Activated CD4-positive, CD25-positive, alpha-beta regulatory T cell (primary cell): Measurements from ENCODE around the gene CDYL.
"Not testable (repeated sequence)": the region's sequence is repeated elsewhere in the genome, so short reads cannot be mapped to it uniquely, and the experiment has no call there.

Source experiments
- DNase-seq, 4 experiments: peaks; one replicate each; lab custom pipeline; 2025; lab: John Stamatoyannopoulos, UW

CDYL gene

DNA sequence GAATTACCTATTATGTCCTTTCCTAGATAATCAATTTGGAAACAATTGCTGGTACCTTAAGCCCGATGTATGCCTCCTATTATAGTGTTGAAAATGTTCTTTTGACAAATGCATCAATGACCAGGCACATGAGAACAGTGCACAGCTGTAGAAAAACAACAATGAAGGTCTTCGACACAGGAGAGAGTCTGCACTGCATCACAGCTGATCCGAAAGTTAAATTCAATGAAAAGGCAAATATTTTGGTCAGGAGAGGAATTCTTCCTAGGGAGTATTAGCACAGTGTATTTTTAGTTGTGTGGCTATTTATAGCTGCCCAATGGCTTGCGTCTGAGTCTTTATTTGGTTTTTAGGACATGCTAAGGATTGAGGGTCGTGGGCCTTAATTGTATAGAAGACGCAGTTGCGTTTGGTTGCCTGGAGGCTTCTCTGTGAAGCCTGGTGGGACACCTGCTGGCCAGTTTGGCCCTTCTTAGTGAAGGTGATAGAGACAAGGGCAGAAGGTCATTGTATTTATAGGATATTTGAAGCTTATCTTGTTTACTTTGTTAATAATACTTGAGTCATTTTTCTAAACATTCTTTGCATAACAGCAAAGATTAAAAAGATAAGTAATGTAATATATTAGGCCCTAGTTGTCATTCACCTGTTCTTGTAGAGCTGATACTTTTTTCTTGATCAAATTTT, 72.3 kb downstream of the CDYL start:
- no peak for DNase-seq

DNA sequence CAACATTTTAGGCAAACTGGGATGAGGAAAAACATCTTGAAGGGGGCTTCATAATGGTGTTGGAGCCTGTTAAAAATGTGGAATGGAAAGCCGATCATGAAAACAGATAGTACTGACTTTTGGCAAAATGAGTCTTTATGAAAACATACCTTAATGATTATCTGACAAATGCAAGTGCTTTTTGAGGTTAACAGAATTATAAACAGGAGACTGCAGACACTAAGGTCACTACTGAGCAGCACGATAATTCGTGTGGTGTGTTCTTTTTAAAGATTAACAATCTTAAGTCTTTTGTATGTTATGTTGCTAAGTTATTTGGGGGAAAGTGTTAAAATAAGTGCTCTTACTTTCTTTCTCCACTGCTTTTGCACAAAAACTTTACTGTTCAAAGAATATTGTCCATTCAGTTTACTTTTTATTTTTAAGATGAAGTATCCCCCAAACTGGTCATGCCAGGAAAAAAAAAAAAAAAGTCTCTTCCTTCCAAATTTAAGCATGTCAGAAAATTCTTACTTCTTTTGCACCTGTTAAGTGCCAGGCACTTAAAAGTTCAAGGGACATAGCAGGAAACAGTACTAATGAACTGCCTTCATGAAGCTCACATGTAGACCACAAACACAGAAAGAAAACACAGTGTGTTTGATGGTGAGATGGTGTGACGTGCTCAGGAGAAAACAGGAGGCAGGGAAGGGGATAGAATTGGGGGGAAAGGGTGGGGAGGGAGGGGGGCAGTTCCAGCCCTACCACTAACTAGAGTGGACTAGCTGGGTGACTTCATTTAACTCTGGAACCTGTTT, 73.2 kb downstream of the CDYL start:
- no peak for DNase-seq

DNA sequence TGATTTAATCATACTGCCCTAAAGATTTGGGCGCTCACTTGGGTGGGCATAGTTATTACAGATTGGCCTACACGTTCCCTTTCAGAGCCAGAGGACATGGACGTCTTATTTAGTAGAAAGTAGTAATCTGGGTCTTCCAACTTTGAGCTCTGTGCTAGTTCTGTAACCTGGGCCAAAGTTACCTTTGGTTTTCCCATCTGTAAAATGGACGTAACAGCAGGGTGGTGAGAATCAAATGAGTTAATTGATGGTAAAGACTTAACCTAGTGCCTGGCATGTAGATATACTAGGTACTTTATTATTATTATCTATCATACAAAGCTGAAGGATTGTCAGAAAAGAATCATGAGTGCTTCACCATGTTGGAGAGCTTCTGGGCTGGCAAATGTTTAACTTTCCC, 74.8 kb downstream of the CDYL start:
- no peak for DNase-seq

DNA sequence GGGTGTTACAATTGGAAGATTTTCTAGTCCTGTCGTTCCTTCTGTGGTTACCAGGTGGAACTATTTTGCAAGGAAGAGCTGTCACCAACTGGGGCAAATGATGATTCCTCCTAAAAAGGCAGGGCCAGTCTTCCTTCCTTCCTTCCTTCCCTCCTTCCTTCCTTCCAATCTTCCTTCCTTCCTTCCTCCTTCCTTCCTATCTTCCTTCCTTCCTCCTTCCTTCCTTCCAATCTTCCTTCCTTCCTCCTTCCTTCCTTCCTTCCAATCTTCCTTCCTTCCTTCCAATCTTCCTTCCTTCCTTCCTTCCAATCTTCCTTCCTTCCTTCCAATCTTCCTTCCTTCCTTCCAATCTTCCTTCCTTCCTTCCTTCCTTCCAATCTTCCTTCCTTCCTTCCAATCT, 76.0 kb downstream of the CDYL start:
- not testable (repeated sequence) for DNase-seq

DNA sequence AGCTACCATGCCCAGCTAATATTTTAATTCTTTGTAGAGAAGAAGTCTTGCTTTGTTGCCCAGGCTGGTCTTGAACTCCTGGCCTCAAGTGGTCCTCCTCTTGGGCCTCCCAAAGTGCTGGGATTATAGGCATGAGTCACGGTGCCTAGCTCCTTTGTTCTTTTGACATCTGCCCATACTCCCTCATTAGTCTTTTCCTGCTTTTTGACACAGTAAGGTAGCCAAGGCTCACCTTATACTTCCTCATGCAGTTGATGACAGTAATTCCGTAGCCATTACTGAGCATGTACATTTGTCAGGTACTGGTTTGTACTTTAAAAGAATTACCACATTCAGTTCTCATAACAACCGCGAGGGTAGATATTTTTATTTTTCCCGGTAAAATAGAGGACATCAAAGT, 76.7 kb downstream of the CDYL start:
- no peak for DNase-seq

DNA sequence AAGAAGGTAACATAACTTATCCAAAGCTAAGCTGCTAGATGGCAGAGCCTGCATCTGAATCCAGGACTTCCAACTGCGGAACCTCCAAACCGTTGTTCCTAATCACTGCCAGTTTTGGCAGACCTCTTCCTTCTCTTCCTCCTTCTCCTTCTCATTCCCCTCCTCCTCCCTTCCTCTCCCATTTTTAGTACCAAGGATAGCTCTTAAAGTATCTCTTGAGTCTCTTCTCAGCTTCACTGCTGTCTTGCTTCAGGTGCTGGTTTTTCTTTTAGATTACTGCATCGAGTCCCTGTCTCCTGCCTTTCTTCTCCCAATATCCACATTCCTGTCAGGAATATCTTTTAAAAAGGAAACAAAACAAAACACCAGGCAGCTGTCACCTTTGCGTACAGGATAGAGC, 77.1 kb downstream of the CDYL start:
- no peak for DNase-seq

DNA sequence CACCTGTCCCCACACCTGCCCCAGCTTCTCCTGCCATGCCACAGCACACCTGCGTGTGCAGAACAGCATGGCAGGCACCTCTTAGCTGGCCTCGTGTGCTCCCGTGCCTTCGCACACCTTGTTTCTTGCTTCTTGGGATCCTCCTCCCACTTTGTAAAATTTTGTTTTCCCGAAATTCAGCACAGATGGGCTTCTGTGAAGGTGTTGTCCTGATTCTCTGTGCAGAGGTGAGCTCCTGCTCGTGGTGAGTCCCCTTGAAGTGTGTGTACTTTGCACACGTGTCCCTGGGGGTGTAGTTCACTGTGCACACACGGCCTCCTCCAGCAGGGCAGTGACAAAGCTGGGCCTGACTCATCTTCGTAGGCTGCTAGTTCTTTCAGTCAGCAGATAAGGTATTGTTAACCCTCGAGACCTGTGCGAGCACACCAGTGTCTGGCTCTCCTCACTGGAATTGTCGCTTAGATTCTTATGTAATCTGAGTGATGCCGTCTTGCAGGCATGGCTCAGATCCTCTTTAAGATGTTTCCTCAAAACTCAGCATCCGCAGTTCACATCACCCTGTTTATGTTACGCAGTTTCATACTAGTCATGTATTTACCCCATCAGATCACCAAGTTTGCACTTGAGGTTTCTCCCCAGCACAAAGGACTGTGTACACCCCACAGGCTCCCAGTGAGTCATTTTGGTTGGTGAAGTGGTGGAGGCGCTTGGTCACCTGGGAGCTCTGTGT, 77.7 kb downstream of the CDYL start:
- no peak for DNase-seq

DNA sequence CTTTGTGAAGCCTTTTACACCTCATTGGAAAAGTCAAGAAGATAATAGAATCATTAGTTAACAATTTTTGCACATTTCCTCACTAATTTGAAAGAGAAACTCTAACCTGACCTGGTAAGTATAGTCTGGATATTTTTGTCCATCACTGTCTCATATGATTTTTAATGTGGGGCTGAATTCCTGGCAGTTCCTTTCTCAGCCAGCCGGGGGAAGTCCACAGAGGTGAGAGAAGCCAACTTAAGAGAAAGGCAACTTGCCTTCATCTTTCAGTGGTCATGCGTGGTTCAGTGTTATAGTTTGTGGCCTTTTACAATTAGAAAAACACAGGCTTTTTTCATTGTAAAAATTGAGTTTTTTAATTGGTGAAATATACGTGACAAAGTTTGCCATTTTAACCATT, 80.6 kb downstream of the CDYL start:
- no peak for DNase-seq

DNA sequence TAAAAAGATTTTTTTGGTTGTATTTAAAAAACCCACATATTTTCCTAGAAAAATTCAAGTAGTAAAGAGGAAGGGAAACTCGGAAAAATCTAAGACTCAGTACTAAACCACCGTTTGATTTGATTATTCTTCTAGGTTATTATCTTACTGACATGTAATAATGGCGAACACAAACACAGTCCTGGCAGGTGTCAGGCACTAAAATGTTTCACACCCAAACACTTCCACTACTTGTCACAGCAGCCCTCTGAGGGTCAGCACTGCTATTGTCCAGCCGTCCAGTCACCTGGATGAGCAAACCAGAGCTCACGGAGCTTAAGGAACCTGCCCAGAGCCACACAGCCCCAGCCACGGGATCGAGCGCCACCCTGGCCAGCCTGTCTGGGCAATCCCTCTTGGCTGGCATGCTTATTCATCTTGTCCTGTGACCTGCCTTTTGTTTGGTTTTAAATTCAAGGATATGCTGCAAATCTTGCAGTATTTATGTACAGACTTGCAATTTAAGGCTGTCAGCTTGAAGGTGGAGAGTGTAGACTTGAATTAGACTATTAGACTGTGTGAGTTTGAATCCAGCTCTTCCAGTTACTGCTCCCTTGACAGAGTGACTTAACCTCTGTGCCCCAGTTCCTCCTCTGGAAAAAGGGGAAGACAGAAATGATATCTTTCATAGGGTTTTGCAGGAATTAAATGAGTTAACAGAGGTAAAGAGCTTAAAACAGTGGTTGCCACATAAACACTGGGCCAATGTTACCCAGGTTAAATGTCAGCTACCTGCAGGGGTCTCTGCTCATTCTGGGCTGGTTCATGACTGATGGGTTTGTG, 82.2 kb downstream of the CDYL start:
- DNase-seq: no peak

DNA sequence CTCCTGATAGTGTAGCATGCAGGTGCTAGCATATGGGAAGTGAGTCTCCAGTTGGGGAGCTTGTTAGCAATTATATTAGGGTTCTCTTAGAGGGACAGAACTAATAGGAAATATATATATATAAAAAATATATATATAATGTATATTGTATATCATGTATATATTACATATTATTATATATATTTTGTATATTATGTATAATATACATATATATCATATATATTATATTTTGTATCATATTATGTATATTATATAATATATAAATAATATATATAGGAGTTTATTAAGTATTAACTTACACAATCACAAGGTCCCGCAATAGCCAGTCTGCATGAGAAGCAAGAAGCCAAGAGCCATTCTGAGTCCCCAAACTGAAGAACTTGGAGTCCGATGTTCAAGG, 84.2 kb downstream of the CDYL start:
- no peak for DNase-seq

DNA sequence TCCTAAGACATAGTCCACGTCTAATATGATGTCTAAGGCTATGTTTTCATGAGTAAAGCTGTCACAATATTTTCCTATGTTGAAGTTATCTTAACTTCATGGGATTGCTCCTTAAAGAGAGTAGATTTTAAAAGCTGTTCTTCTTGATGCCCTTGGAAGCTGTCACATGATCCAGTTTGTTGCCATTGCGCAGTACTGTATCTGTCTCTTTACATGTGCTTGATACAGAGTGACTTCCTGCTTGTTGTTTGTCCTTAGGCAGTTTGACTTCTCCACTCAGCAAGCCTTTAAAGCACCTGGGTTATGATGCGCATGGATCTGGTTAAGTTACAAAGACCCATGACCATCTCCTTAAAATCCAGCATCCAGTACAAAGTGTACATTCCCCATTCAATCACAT, 85.4 kb downstream of the CDYL start:
- DNase-seq: no peak

DNA sequence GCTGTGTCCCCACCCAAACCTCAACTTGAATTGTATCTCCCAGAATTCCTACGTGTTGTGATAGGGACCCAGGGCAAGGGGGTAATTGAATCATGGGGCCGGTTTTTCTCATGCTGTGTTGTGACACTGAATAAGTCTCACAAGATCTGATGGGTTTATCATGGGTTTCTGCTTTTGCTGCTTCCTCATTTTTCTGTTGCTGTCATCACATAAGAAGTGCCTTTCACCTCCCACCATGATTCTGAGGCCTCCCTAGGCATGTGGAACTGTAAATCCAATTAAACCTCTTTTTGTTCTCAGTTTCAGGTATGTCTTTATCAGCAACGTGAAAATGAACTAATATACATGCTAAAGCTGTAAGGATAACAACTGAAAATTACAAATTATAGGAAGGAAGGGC, 88.3 kb downstream of the CDYL start:
- no peak for DNase-seq

DNA sequence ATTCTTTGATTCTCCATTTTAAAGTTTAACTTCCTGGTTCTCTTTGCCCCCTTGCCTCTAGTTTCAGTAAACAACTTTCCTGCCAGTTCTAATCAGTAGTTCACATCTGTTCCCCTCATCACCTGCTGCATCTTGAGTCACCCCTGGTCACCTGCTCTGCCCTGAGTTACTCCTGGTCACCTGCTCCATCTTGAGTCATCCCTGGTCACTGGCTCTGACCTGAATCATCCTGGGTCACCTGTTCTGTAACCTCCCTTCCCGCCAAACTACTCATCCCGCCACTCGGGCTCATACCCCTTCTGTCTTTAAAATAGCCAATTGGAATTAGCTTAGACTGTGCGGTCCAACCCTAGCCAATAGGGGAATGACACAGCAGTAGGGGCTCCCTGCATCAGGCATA, 88.8 kb downstream of the CDYL start:
- DNase-seq: not testable (repeated sequence)

DNA sequence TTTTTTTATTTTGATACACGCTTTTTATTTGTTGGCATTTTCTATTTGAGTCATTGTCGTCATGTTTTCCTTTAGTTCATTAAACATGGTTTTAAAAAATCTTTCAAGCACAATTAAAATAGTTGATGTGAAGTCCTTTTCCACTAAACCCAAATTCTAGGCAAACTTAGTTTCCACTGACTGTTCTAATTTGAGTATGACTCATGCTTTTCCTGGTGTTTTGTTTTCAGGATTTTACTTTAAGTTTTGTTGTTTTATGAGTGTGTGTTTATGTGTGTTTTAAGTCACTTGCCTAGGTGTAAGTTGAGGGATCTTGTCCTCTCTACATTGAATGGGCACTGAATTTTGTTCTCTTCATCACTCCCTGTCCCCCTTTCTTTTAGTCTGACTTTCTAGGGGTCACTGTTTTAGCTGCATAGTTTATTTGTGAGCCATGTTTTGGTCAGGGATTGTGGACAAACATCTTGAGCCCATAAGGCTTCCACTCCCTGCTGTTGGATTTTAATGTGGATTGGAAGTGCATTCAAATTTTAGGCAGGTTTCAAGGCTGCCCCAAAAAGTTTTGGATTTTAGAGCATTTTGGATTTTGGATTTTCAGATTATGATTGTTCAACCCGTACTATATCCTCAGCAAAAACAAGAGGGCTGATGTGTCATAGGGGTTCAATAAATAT, 94.8 kb downstream of the CDYL start:
- DNase-seq: no peak

DNA sequence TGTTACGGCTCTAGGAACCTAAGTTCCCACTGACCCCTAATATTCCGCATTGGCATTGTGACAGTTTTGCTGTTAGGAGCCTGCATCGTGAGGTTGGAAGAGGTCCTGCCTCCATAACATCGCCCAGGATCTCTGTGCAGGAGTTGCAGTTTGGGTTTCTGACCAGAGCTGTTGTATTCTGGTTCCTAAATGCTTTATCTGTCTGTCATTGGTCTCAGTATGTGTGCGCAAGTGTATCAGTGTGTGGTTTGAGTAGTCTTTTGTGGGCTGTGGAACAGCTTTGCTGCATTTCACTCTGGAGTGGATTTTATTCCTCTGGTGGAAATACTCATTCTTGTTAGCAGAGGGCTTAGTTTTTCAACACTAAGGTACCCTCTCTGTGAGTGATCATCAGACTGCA, 95.6 kb downstream of the CDYL start:
- DNase-seq: no peak

DNA sequence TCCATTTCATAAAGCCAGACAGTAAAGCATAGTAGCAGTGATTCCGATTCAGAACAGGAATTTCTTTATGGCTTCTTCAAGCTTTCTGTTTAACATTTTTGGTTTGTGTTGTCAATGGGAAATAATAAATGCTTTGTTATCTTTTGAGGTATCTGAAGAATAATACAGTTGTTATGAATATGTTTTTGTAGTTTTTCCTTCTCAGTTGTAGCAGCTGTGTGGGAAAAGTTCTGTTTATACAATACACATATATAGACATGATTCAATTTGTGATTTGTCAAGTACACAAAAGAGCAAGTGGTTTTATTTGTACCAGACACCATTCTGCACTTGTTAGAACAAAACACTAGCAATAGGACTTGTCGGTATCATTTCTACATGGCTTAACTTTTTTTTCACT, 96.6 kb downstream of the CDYL start:
- DNase-seq: no peak

DNA sequence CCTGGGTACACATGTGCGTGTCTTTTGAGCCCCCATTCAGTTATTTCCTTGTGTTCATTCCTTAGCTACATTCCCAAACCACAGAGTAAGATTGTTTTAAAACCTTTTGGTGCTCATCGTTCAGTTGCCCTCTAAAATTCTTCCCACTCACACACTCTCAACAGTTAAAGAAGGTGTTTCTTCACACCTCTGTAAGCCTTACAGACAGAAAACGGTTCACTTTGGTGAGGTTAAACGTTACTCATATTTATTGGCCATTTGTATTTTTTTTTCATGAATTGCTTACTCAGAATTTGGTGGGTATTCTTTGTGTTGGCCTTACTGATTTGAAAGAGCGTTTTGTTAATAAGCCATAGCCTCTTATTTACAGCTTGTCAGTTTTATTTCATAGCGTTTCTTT, 97.7 kb downstream of the CDYL start:
- no peak for DNase-seq

DNA sequence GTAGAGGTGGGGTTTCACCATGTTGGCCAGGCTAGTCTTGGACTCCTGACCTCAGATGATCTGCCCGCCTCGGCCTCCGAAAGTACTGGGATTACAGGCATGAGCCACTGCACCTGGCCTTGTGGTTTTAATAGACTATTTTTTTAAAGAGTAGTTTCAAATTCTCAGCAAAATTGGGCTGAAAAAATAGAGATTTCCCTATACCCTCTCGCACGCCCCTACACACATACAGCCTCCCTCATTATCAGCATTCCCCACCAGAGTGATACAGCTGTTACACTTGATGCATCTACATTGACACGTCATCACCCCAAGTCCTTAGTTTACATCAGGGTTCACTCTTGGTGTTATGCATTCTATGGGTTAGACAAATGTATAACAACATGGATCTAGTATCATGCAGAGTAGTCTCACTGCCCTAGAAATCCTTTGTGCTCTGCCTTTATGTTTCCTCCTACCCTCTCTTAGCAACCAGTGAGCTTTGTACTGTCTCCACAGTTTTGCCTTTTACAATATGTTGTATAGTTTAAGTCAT, 103.6 kb downstream of the CDYL start:
- no peak for DNase-seq

DNA sequence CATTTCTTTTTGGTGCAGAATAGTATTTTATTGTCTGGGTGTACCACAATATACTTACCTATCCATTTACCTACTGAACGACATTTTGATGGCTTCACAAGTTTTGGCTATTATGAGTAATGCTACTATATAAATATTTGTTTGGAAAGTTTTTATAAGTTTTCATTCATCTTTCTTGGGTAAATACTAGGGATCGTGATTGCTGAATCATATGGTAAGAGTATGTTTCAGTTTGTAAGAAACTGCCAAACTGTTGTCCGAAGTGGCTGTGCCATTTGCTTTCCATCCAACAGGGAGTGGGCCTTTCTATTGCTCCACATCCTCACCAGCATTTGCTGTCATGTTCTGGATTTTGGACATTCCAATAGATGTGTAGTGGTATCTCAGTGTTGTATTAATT, 104.2 kb downstream of the CDYL start:
- DNase-seq: no peak

DNA sequence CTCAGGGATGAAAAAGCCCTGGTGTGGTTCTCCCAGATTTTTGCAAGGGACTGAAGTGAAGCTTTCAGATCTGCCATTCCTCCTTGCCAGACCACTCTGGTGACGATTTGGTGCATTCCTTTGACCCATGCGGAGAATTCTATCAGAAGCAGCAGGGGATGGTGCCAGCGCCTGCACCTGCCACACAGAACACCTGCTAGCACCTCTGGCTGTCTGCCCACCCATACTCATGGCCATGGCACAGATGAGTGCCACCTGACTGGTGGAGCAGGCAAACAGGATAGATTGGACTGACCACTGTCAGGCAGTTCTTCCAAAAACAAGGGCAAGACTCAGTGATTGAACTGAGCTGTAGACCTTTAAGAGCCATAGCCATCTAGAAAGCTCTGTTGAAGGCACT, 107.1 kb downstream of the CDYL start:
- no peak for DNase-seq

DNA sequence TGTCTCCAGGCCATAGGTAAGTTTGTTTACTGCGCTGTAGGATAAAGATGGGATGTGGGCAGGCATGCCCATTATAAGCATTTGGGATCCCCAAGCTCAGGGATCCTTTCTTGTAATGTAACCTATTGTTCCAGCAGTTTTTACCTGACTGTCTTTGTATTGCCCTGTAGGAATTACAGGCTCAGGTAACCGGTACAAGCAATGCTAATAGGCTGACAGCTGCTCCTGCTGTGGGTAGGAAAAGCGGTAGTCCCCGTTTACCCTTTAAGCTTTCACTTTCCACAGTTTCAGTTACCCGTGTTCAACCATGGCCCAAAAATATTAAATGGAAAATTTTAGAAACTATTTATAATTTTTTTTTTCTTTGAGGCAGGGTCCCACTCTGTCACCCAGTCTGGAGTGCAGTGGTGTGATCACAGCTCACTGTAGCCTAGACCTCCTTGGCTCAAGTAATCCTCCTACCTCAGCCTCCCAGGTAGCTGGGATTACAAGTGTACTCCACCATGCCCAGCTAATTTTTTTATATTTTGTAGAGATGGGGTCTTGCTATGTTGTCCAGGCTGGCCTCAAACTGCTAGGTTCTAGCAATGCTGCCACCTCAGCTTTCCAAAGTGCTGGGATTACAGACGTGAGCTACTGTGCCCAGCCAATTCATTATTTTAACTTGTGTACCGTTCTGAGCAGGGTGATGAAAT, 108.6 kb downstream of the CDYL start:
- DNase-seq: no peak
